H9 (cell line): Measurements from ENCODE around the gene ADGRD1. TPM values are rescaled to one million over a fixed set of nuclear protein-coding genes. Genes with fewer than 3 reads are reported as not detected.

ENCODE experiments used
- DNase-seq: peaks from one replicate; pipeline ENCODE4 v3.0.0-alpha.2; 2017
- H2AFZ ChIP-seq: one replicate; pipeline ENCODE4 v1.6.1; 2013; ENCODE audit warnings: mild to moderate bottlenecking, low read length, control low read depth, moderate library complexity
- H2AK5ac ChIP-seq: 2 replicates; pipeline ENCODE4 v1.6.1; 2013; ENCODE audit warnings: low read length, control low read depth, mixed read lengths; ENCODE audit not compliant: insufficient read length
- H2BK120ac ChIP-seq: one replicate; pipeline ENCODE4 v1.6.1; 2013; ENCODE audit warnings: low read depth, mild to moderate bottlenecking, low read length, control low read depth, inconsistent platforms; ENCODE audit not compliant: poor library complexity, severe bottlenecking
- H2BK12ac ChIP-seq: 2 replicates; pipeline ENCODE4 v1.6.1; 2013; ENCODE audit warnings: low read length, control low read depth, mixed read lengths, low read depth; ENCODE audit not compliant: insufficient read length
- H2BK15ac ChIP-seq: 2 replicates; pipeline ENCODE4 v1.6.1; 2013; ENCODE audit warnings: low read depth, low read length, control low read depth
- H2BK20ac ChIP-seq: one replicate; pipeline ENCODE4 v1.6.1; 2013; ENCODE audit warnings: low read depth, mild to moderate bottlenecking, low read length, control low read depth, inconsistent platforms; ENCODE audit not compliant: poor library complexity, severe bottlenecking
- H2BK5ac ChIP-seq: 2 replicates; pipeline ENCODE4 v1.6.1; 2013; ENCODE audit warnings: low read length, control low read depth, mixed read lengths; ENCODE audit not compliant: insufficient read length
- H3K14ac ChIP-seq: 2 replicates; pipeline ENCODE4 v1.6.1; 2013; ENCODE audit warnings: low read length, control low read depth; ENCODE audit not compliant: insufficient read depth
- H3K18ac ChIP-seq: 2 replicates; pipeline ENCODE4 v1.6.1; 2013; ENCODE audit warnings: low read depth, mild to moderate bottlenecking, mixed read lengths, low read length, control low read depth; ENCODE audit not compliant: insufficient read length
- H3K23ac ChIP-seq: 2 replicates; pipeline ENCODE4 v1.6.1; 2013; ENCODE audit warnings: low read length, control low read depth, mixed read lengths, low read depth; ENCODE audit not compliant: insufficient read length
- H3K23me2 ChIP-seq: 2 replicates; pipeline ENCODE4 v1.6.1; 2013; ENCODE audit warnings: low read depth, mild to moderate bottlenecking, mixed read lengths, low read length, control low read depth; ENCODE audit not compliant: insufficient read length, poor library complexity, severe bottlenecking
- H3K27ac ChIP-seq: 2 replicates; pipeline ENCODE4 v1.5.1; 2013; ENCODE audit warnings: low read length, control low read depth, mixed read lengths, low read depth; ENCODE audit not compliant: insufficient read length
- H3K27me3 ChIP-seq: 2 replicates; pipeline ENCODE4 v1.6.1; 2013; ENCODE audit warnings: low read length, control low read depth, inconsistent platforms; ENCODE audit not compliant: insufficient read depth
- H3K4ac ChIP-seq: 2 replicates; pipeline ENCODE4 v1.6.1; 2013; ENCODE audit warnings: low read depth, mild to moderate bottlenecking, control low read depth, inconsistent platforms, low read length, moderate library complexity
- H3K4me1 ChIP-seq: 2 replicates; pipeline ENCODE4 v1.6.1; 2013; ENCODE audit warnings: low read length, control low read depth, inconsistent platforms; ENCODE audit not compliant: insufficient read depth
- H3K4me2 ChIP-seq: 2 replicates; pipeline ENCODE4 v1.6.1; 2013; ENCODE audit warnings: low read length, control low read depth, mixed read lengths; ENCODE audit not compliant: insufficient read length, insufficient read depth
- H3K56ac ChIP-seq: 2 replicates; pipeline ENCODE4 v1.6.1; 2013; ENCODE audit warnings: low read depth, mild to moderate bottlenecking, mixed read lengths, low read length, control low read depth; ENCODE audit not compliant: insufficient read length
- H3K79me1 ChIP-seq: 2 replicates; pipeline ENCODE4 v1.6.1; 2013; ENCODE audit warnings: low read depth, mild to moderate bottlenecking, moderate library complexity, low read length, control low read depth, inconsistent platforms; ENCODE audit not compliant: insufficient read depth, poor library complexity, severe bottlenecking
- H3K79me2 ChIP-seq: 2 replicates; pipeline ENCODE4 v1.6.1; 2013; ENCODE audit warnings: low read length, control low read depth, inconsistent platforms; ENCODE audit not compliant: insufficient read depth
- H3K9ac ChIP-seq: 2 replicates; pipeline ENCODE4 v1.6.1; 2013; ENCODE audit warnings: low read length, control low read depth, mixed read lengths; ENCODE audit not compliant: insufficient read length; ENCODE audit errors: extremely low read depth
- H3K9me3 ChIP-seq: one replicate; pipeline ENCODE4 v1.6.1; 2013; ENCODE audit warnings: low read depth, low read length, inconsistent platforms; ENCODE audit not compliant: control insufficient read depth
- H3T11ph ChIP-seq: one replicate; pipeline ENCODE4 v1.6.1; 2013; ENCODE audit warnings: mild to moderate bottlenecking, low read length, control low read depth, inconsistent platforms
- H4K20me1 ChIP-seq: one replicate; pipeline ENCODE4 v1.6.1; 2013; ENCODE audit not compliant: control insufficient read depth, insufficient read length, insufficient read depth
- H4K5ac ChIP-seq: 2 replicates; pipeline ENCODE4 v1.6.1; 2013; ENCODE audit warnings: low read depth, mild to moderate bottlenecking, mixed read lengths, low read length, control low read depth; ENCODE audit not compliant: insufficient read length
- H4K8ac ChIP-seq: replicated peaks from 2 replicates; pipeline ENCODE4 v1.6.1; 2013; ENCODE audit warnings: low read length, control low read depth, mixed read lengths, low read depth; ENCODE audit not compliant: insufficient read length
- H4K91ac ChIP-seq: 2 replicates; pipeline ENCODE4 v1.6.1; 2013; ENCODE audit warnings: low read depth, mild to moderate bottlenecking, moderate library complexity, mixed read lengths, low read length, control low read depth; ENCODE audit not compliant: insufficient read length
- H3K27ac Mint-ChIP-seq, 3 experiments: 2 replicates in 2 of 3; 3 replicates in 1 of 3; pipeline ENCODE4 v1.8.0; 2020 to 2021; ENCODE audit warnings: mixed read lengths in 3 of 3, mild to moderate bottlenecking in 1 of 3, moderate library complexity in 1 of 3
- H3K27me3 Mint-ChIP-seq: 2 replicates; pipeline ENCODE4 v1.8.0; 2021; ENCODE audit warnings: low read depth, mild to moderate bottlenecking, moderate library complexity, mixed read lengths
- H3K36me3 Mint-ChIP-seq, 3 experiments: 2 replicates in 2 of 3; 3 replicates in 1 of 3; pipeline ENCODE4 v1.8.0; 2020 to 2021; ENCODE audit warnings: low read depth in 3 of 3, mixed read lengths in 3 of 3; ENCODE audit not compliant: insufficient read depth in 1 of 3
- H3K4me1 Mint-ChIP-seq, 2 experiments: 2 replicates each; pipeline ENCODE4 v1.8.0; 2020; ENCODE audit warnings: mixed read lengths in 2 of 2
- H3K4me3 Mint-ChIP-seq, 2 experiments: 2 replicates in 1 of 2; 3 replicates in 1 of 2; pipeline ENCODE4 v1.8.0; 2020 to 2021; ENCODE audit warnings: mild to moderate bottlenecking in 2 of 2, mixed read lengths in 2 of 2, moderate library complexity in 1 of 2
- H3K9me3 Mint-ChIP-seq, 2 experiments: 2 replicates in 1 of 2; 3 replicates in 1 of 2; pipeline ENCODE4 v1.8.0; 2020; ENCODE audit warnings: mild to moderate bottlenecking in 2 of 2, mixed read lengths in 2 of 2, moderate library complexity in 1 of 2
- WGBS: extraction: QIAGEN DNeasy Blood & Tissue Kit; methylation state at CpG from one replicate; pipeline ENCODE4 v1.1.7; 2013; ENCODE audit warnings: missing lambda C conversion rate, low lambda C conversion rate, mixed read lengths; ENCODE audit not compliant: insufficient read length; ENCODE audit errors: extremely low coverage; 5-methylcytosine and 5-hydroxymethylcytosine counted together
- total RNA-seq: library from RNA; stranded (reverse); gene quantifications from 2 replicates; pipeline ENCODE4 v1.2.1, GENCODE V29; 2021
- TF ChIP-seq, protein P1 (sequence below): fragments of 200-600 bp; sonication (generic); conservative IDR thresholded peaks from 3 replicates; pipeline ENCODE4 v1.8.0; 2021; ENCODE audit warnings: antibody characterized with exemption, mild to moderate bottlenecking

Gene ADGRD1
- total RNA-seq, 1 experiment from 2014 or later: 0.52 TPM

DNA sequence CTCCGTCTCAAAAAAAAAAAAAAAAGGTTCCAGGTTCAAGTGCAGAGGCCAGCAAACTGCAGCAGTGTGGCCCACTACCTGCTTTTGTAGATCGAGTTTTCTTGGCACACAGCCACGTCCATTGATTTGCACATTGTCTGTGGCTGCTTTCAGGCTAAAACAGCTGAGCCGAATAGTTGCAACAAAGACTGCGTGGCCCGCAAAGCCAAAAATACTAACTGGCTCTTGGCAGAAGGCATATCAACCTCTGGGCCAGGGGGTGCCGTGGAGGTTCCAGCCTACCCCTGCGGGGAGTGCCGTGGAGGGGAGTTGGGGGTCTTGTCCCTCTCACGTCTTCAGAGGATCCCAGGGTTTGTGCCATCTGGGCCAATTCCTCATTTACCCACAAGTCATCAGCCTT lies 170.1 kb downstream of the ADGRD1 start:
- Histone ChIP-seq H4K91ac (no peak overlapping the region), H3K9me3 (no peaks in the 10 kb centered on the region), H3K27me3 (no peaks in the 10 kb centered on the region), H2AFZ (no peak overlapping the region), H4K5ac (no peak overlapping the region), H4K20me1 (no peaks in the 10 kb centered on the region), H3T11ph (no peak overlapping the region), H2BK5ac (no peak overlapping the region), H3K56ac (no peak overlapping the region), H2AK5ac (no peak overlapping the region), H3K23ac (no peak overlapping the region), H2BK20ac (no peak overlapping the region), H3K9ac (no peak overlapping the region), H3K79me2 (no peaks in the 10 kb centered on the region), H2BK15ac (no peak overlapping the region), H3K79me1 (no peaks in the 10 kb centered on the region), H3K4me2 (no peak overlapping the region), H4K8ac (no peak overlapping the region), H2BK120ac (no peak overlapping the region), H3K14ac (no peak overlapping the region; the same call in 1 of the 2 replicates), H2BK12ac (no peak overlapping the region), H3K4ac (no peak overlapping the region), H3K18ac (no peak overlapping the region), H3K27ac (no peak overlapping the region), H3K4me1 (no peaks in the 10 kb centered on the region), H3K23me2 (no peaks in the 10 kb centered on the region)
- Mint-ChIP-seq H3K27ac (no peak overlapping the region), H3K27me3 (peaks cover 12% of the 10 kb centered on the region), H3K4me3 (no peak overlapping the region), H3K9me3 (no peaks in the 10 kb centered on the region), H3K4me1 (no peaks in the 10 kb centered on the region), H3K36me3 (0 out of 7 replicates have a peak, but pooled peaks cover 0 to 1% (median 0%) of the 10 kb centered on the region in 3 experiments)
- WGBS: no CpG with 5 or more reads among the region's 10 CpGs
- TF ChIP-seq, protein P1, sequence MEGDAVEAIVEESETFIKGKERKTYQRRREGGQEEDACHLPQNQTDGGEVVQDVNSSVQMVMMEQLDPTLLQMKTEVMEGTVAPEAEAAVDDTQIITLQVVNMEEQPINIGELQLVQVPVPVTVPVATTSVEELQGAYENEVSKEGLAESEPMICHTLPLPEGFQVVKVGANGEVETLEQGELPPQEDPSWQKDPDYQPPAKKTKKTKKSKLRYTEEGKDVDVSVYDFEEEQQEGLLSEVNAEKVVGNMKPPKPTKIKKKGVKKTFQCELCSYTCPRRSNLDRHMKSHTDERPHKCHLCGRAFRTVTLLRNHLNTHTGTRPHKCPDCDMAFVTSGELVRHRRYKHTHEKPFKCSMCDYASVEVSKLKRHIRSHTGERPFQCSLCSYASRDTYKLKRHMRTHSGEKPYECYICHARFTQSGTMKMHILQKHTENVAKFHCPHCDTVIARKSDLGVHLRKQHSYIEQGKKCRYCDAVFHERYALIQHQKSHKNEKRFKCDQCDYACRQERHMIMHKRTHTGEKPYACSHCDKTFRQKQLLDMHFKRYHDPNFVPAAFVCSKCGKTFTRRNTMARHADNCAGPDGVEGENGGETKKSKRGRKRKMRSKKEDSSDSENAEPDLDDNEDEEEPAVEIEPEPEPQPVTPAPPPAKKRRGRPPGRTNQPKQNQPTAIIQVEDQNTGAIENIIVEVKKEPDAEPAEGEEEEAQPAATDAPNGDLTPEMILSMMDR: no peak
- peak; percentile 8 for DNase-seq
